Muscle of leg (tissue), 11 donors: Measurements from ENCODE around the gene CFAP299. TPM values are rescaled to one million over a fixed set of nuclear protein-coding genes. Genes with fewer than 3 reads are reported as not detected.

Experiments
- DNase-seq: peaks from one replicate; pipeline ENCODE4 v3.0.0; 2013
- H3K27ac ChIP-seq: one replicate; pipeline ENCODE4 v1.5.1; 2013; ENCODE audit warnings: mild to moderate bottlenecking, low read length, control low read depth
- H3K27me3 ChIP-seq: one replicate; pipeline ENCODE4 v1.6.1; 2013; ENCODE audit warnings: low read length; ENCODE audit not compliant: control insufficient read depth, insufficient read depth
- H3K36me3 ChIP-seq: one replicate; pipeline ENCODE4 v1.6.1; 2013; ENCODE audit warnings: low read length; ENCODE audit not compliant: control insufficient read depth, insufficient read depth
- H3K4me1 ChIP-seq: one replicate; pipeline ENCODE4 v1.6.1; 2013; ENCODE audit warnings: low read length; ENCODE audit not compliant: control insufficient read depth, insufficient read depth
- H3K4me3 ChIP-seq: one replicate; pipeline ENCODE4 v1.5.1; 2013; ENCODE audit warnings: low read length, control low read depth
- H3K9me3 ChIP-seq: replicated peaks from 2 replicates; pipeline ENCODE4 v1.6.1; 2013; ENCODE audit warnings: low read depth, low read length; ENCODE audit not compliant: control insufficient read depth
- WGBS: methylation state at CpG from one replicate; pipeline ENCODE4 v1.1.5; 2013; ENCODE audit warnings: missing lambda C conversion rate; ENCODE audit not compliant: insufficient coverage; 5-methylcytosine and 5-hydroxymethylcytosine counted together
- polyA plus RNA-seq, 8 donors: library from polyadenylated mRNA; unstranded; fragments of 120-200 nt; gene quantifications; one replicate each; pipeline versions ENCODE4 v1.2.1 to v1.2.3, GENCODE V29; 2013; ENCODE audit warnings: inconsistent platforms in 1 of 8, low replicate concordance in 1 of 8; ENCODE audit not compliant: insufficient read length in 8 of 8, insufficient read depth in 1 of 8
- total RNA-seq: library from RNA; stranded (reverse); fragments of 120-200 nt; gene quantifications from one replicate; pipeline ENCODE4 v1.2.4, GENCODE V29; 2013

CFAP299 gene
- total and polyA plus RNA-seq, 9 donors, result 0.09 to 0.53 (median 0.35) TPM; not detected in 5

DNA sequence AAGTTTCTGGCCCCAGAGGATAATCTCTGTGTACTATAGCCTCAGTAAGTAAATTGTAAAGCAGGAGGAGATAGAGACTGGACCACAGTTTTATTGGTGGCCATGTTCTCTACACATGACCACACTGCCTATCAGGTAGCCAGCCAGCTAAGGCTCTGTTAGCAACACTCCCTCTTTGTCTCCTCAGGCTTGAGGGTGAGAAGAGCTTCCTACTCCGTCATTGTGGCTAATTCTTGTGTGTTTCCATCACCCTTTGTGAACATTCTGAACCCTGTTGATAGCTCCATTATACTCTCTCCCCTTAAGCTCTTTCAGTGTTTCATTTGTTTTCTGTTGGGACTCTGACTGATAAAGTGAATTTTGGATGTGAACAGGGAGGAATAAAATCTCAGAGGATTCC is 233.4 kb downstream of the CFAP299 start:
- no CpG with 5 or more reads among the region's 1 CpG for WGBS

GRCh38 chr4:80576796-80577195 is 241.3 kb downstream of the CFAP299 start:
- no peak overlapping the region for H3K4me3 ChIP-seq
- WGBS, result no CpG with 5 or more reads among the region's 1 CpG
- H3K4me1 ChIP-seq, result no peaks in the 10 kb centered on the region
- no peak for DNase-seq
- no peaks in the 10 kb centered on the region for H3K27me3 ChIP-seq
- H3K36me3 ChIP-seq, result no peaks in the 10 kb centered on the region
- H3K9me3 ChIP-seq, result no peaks in the 10 kb centered on the region
- no peak overlapping the region for H3K27ac ChIP-seq

More for the DNA sequence above, 233.4 kb downstream of the CFAP299 start:
- no peak for DNase-seq
- Histone ChIP-seq H3K4me3 (no peak overlapping the region), H3K27ac (no peak overlapping the region), H3K4me1 (no peaks in the 10 kb centered on the region), H3K36me3 (no peaks in the 10 kb centered on the region), H3K9me3 (no peaks in the 10 kb centered on the region), H3K27me3 (no peaks in the 10 kb centered on the region)

GRCh38 chr4:80578001-80578400 is 242.5 kb downstream of the CFAP299 start:
- no CpG with 5 or more reads among the region's 1 CpG for WGBS
- no peaks in the 10 kb centered on the region for H3K9me3 ChIP-seq

DNA sequence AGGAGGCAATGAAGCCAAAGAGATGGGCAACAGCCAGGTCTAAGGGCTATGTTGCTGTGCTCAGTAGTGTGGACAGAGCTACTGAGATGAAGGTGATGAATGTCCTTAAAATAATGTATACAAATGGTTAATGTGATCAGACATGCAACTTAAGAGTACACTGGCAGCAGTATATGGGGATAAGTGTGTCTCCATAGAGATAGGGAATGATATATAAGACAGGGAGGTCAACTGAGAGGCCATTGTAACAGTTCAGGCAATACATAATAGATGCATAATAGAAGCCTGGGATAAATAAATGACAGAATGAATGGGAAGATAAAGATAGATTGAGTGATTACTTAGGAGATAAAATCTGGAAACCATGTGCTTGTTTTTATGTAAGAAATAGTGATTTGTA is 250.0 kb downstream of the CFAP299 start:
- H3K9me3 ChIP-seq, result no peaks in the 10 kb centered on the region
- H3K27ac ChIP-seq, result no peak overlapping the region
- no peak overlapping the region for H3K4me3 ChIP-seq
- no peaks in the 10 kb centered on the region for H3K4me1 ChIP-seq
- H3K27me3 ChIP-seq, result no peaks in the 10 kb centered on the region
- H3K36me3 ChIP-seq, result no peaks in the 10 kb centered on the region
- no peak for DNase-seq

More at GRCh38 chr4:80578001-80578400, 242.5 kb downstream of the CFAP299 start:
- H3K4me1 ChIP-seq, result no peaks in the 10 kb centered on the region
- H3K27me3 ChIP-seq, result no peaks in the 10 kb centered on the region
- no peak overlapping the region for H3K4me3 ChIP-seq
- no peak for DNase-seq
- H3K27ac ChIP-seq, result no peak overlapping the region
- H3K36me3 ChIP-seq, result no peaks in the 10 kb centered on the region

- Histone ChIP-seq H3K27me3 (no peaks in the 10 kb centered on the region), H3K4me3 (no peak overlapping the region), H3K27ac (no peak overlapping the region), H3K36me3 (no peaks in the 10 kb centered on the region), H3K9me3 (no peaks in the 10 kb centered on the region), H3K4me1 (no peaks in the 10 kb centered on the region)
- WGBS, result no CpG with 5 or more reads among the region's 2 CpGs
- no peak for DNase-seq
Observed at GRCh38 chr4:80586716-80587115, 251.2 kb downstream of the CFAP299 start.

- H3K9me3 ChIP-seq, result no peaks in the 10 kb centered on the region
- H3K27ac ChIP-seq, result no peak overlapping the region
- WGBS, result 80% methylated on average over 1 of the region's 2 CpGs
Observed at GRCh38 chr4:80587871-80588385, 252.4 kb downstream of the CFAP299 start.

DNA sequence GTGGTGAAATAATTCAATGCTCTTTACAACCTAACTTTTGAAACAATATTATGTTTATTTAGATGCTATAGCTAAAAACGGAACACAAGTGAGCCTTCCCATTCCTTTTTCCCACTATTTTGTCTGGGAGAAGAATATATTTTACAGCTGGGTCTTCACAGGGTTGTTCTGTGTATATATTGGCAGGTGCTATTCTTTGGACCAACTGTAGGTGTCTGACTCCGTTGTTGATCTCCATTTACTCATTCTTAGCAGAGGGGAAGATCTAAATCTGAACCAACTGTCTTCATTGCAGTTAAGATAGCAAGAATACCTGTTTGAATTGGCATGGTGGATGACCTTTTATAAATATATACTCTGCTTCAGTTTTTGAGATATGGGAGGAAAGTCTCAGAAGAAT is 257.4 kb downstream of the CFAP299 start:
- Histone ChIP-seq H3K27ac (no peak overlapping the region), H3K27me3 (no peaks in the 10 kb centered on the region), H3K4me3 (no peak overlapping the region), H3K9me3 (no peaks in the 10 kb centered on the region), H3K4me1 (no peaks in the 10 kb centered on the region), H3K36me3 (no peaks in the 10 kb centered on the region)
- DNase-seq, result peak; percentile 1
- WGBS, result no CpG with 5 or more reads among the region's 2 CpGs

More at GRCh38 chr4:80587871-80588385, 252.4 kb downstream of the CFAP299 start:
- H3K36me3 ChIP-seq, result no peaks in the 10 kb centered on the region
- no peak overlapping the region for H3K4me3 ChIP-seq
- DNase-seq, result no peak
- no peaks in the 10 kb centered on the region for H3K27me3 ChIP-seq
- H3K4me1 ChIP-seq, result no peaks in the 10 kb centered on the region

DNA sequence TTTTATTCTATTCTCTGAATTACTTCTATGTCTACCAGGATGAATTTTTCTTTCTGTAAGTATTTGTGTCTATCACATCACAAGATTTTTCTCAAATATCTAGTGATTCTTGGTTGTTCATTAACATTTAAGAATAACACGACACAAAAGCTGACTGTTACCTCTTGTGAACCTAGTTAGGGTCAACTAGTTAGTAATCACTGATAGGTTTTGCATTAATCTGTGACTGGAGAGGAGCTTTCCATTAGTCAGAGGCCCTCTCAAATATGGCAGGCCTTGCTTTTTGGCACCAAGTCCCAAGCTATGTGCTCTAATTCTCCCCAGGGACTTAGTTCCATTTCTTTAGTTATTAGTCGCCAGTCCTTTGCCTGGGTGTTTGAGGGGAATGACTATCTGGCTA is 259.2 kb downstream of the CFAP299 start:
- Histone ChIP-seq H3K4me3 (no peak overlapping the region), H3K4me1 (no peaks in the 10 kb centered on the region), H3K36me3 (no peaks in the 10 kb centered on the region), H3K27me3 (no peaks in the 10 kb centered on the region), H3K27ac (no peak overlapping the region), H3K9me3 (no peaks in the 10 kb centered on the region)
- WGBS, result no CpG with 5 or more reads among the region's 2 CpGs
- DNase-seq, result no peak

DNA sequence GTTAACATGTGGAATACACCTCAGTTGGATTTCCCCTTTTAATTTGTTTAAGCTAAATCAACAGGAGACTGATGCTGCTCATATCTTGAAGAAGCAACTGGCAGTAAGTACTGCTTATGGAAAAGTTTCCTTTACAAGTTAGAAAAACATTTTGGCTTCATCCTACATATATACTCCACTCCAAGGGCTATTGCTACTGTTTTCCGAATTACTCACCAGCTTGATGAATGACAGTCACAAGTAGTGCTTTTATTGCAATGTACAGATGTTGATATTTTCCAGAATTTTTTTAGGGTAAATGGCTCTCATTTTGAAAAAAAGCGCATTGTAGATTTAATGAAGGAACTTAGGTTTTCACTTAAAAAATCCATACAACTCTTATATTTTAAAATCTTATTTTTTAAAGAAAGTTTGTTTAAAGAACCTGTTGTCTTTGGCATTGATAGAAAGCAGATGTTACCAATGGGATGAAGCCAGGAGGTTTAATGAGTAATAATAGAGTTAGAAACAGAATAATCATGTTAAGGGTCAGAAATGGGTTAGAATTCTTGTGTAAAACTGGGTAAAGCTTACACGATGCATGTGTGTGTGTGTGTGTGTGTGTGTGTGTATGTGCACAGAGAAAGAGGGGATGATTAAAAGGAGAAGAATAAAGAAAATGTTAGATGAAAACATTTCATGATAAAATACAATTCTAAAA is 272.9 kb downstream of the CFAP299 start:
- no peak overlapping the region for H3K4me3 ChIP-seq
- WGBS, result no CpG with 5 or more reads among the region's 3 CpGs
- H3K27me3 ChIP-seq, result no peaks in the 10 kb centered on the region
- DNase-seq, result peak; percentile 82
- no peaks in the 10 kb centered on the region for H3K4me1 ChIP-seq
- H3K36me3 ChIP-seq, result no peaks in the 10 kb centered on the region
- no peaks in the 10 kb centered on the region for H3K9me3 ChIP-seq
- H3K27ac ChIP-seq, result peak overlapping the region; percentile 22

DNA sequence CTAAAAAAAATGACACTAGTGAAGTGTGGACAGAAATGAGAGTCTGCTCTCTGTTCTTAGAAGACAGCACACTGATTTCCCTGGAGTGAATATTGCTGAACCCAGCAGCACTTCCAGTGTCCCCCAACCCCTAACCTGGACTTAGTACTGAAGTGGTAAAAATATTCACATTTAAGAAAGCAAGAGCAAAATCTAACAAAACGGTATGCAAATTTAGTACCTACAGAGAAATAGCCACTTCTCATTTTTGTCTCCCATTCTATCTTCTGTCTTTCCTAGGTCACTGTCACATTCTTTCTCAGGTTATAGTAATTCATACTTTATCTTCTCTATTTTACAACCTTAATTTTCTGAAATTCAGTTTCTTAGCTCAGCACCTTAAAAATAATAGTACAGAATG is 274.7 kb downstream of the CFAP299 start:
- Histone ChIP-seq H3K27me3 (no peaks in the 10 kb centered on the region), H3K27ac (no peak overlapping the region), H3K9me3 (no peaks in the 10 kb centered on the region), H3K4me3 (no peak overlapping the region), H3K36me3 (no peaks in the 10 kb centered on the region), H3K4me1 (no peaks in the 10 kb centered on the region)
- DNase-seq, result no peak
- WGBS, result no CpG with 5 or more reads among the region's 1 CpG
